NCI-H146 treated with DMSO at 0.1 percent for 48 hours (cell line): ENCODE measurements around the gene ARSG.

Experiments used
- DNase-seq: peaks from one replicate; lab custom pipeline; 2025; ENCODE audit not compliant: unreplicated experiment; lab: John Stamatoyannopoulos, UW

The ARSG gene

GRCh38 chr17:68446626-68447041, 155.3 kb downstream of the ARSG start:
- no peak for DNase-seq

- no peak for DNase-seq
These were observed 157.9 kb downstream of the ARSG start for GRCh38 chr17:68449021-68449739.

DNA sequence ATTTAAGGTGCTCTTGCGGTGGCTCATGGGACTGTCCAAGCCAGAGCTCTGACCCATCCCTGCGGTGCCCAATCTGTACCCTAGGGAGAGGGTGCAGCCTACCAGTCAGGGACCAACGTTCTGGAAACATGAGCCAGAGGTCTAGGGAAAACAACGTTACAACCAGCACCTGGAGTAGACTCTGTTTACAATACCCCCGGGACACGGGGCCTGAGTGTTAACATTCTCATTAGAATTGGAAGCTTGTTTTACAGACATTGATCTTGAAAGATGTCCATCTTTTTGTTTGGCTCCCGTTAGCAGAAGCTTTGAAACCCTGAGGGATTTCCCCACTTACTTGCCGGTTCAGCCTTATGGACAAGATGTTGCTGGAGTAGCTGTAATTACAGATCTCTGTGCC, 159.1 kb downstream of the ARSG start:
- DNase-seq = no peak

DNA sequence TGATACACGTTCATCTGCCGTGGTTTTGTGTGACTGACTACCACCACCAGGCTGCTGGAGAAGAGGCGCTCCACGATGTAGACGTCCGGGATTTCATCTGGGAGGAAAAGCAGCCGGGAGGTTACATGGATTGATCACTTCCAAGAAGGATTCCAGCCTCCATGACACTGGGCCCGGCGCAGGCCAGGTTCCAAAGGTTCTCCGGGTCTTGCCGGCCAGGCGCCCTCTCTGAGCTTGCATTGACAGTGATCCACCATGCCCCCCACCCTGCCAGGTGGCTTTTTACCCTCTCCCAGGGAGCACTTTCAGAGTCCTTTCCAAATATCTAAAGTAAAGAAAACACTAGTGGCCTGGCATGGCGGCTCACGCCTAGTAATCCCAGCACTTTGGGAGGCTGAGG, 159.5 kb downstream of the ARSG start:
- DNase-seq = no peak

DNA sequence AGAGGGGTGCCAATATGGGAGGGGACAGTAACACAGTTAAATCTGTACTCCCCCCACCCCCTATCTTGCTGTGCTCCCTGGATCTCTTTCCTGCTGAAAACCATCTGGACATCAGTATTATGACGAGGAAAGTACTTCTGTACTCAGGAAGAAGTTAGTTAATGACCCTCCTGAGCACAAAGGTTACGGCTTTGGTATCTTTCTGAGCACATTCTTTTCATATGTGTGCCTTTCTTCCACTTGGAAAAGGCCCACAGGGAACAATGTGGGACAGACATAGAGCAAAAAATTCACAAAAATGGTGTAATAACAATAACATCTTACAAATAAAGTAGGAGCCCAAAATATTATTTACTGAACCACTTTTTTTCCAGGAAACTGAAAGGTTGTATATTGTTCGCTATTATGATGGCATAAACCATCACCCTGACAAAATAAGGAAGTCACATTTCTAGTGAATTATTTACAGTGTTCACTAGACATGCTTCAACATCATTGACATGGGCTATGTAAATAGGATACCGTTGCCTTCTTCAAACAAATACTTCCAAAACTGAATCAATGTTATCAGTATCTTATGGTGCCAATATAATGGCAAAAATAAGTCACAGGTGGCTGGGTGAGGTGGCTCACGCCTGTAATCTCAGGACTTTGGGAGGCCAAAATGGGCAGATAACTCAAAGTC, 160.5 kb downstream of the ARSG start:
- DNase-seq = no peak

- DNase-seq = no peak
These were observed 161.5 kb downstream of the ARSG start for GRCh38 chr17:68452724-68453290.

DNA sequence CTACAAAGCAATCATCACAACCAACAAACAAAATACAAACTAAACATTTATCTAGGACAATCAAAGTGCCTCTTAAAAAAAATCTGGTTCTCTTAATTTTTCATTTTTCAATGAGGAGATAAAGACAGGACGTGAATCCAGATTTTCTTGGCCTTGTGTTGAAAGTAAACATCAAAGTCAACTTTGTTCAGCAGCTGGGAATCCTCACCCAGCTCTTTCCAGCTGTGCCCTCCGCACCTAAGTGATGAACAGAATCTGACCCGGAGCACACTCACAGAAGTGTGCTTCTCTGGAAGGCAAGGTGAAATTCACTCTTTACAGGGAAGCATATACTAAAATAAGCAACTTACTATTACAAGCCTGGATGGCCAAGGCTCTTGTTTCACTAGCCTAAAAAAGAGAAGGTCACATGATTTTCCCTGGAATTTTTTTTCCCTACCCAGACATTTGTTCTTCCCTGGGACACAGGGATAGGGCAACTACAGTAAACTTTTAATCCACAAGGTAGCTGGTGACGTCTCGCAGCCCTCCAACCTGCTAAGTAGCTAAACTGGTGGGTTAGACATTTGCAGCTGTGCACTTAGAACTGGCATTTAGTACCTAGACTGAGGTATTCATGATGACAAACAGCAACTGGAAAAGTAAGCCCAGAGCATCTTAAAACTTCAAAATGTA, 162.8 kb downstream of the ARSG start:
- DNase-seq = no peak

DNA sequence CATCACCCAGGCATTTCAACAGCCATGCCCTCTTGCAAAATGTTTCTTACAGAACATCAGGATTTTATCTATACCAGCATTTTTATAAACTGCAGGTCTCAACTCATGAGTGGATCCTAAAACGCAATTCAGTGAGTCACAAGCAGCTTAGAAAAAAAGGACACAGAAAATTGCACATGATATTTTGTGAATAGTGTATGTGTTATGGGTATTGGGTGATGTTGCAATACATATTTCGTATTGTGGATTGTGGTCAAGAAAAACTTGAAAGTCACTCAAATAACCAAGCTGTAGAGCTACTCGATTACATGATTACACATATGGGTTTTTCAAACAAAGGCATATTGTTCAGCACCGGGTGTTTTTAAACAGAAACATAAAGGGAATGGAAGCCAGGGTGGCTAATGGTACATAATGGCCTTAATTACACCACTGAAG, 164.6 kb downstream of the ARSG start:
- peak; percentile 94 for DNase-seq

DNA sequence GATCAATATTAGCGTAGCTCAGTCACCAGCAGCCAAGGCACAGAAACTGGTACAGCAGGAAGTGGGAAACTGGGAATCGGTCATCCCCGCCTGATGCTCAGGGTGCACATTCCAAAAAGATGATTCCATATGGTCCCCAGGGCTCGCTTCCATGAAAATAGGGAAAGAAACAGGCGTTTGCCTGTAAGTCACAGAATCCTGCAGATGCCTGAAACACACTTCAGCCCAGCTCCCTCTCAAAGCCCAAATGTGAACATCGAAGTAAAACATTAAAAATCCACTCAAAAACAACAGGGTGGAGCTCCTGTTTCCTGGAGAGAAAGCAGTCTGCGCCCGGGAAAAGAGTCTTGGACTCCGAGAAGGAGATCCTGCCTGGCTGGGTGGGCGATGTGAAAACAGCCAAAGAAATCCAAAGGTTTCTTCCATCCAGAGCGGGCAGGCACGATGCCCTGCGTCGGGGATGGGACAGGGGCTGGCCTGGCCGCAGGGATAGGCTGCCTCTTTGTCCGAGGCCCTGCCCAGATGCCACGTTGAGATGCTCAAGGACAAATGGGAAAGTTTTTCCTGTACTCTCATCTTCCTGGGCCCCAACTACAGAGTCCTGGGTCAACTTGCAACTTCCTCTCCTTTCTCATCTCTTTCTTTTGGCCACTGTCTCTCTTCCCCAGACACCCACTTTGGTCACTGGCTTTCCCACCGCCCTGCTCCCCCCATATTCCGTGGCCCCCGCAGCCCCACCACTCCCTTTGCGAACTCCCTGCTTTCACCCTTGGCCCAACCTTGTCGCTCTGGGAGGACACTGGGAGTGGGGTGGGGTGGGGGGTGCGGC, 165.3 kb downstream of the ARSG start:
- DNase-seq = peak; percentile 29

DNA sequence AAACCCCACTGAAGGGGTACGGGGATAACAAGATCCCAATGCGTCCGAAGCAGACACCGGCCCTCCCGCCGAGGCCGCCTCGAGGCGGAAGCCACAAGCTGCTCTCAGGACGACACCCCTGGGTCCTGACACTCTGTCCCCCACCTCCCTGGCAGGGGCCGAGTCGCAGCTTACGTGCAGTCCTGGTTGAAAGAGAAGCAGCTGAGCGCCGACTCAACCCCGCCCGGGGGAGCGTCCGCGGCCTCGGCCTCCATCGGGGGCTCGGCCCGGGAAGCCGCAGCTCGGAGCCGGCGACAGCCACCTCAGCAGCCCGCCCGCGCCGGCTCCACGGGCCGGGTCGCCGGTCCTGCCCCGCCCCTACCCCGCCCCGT, 165.9 kb downstream of the ARSG start, which contains the start of gene WIPI1:
TSS of gene WIPI1 (minus strand) at position 329 of the 371 bp plus-strand sequence. CDS start at position 254, 75 bp downstream.
- peak; percentile 32 for DNase-seq

DNA sequence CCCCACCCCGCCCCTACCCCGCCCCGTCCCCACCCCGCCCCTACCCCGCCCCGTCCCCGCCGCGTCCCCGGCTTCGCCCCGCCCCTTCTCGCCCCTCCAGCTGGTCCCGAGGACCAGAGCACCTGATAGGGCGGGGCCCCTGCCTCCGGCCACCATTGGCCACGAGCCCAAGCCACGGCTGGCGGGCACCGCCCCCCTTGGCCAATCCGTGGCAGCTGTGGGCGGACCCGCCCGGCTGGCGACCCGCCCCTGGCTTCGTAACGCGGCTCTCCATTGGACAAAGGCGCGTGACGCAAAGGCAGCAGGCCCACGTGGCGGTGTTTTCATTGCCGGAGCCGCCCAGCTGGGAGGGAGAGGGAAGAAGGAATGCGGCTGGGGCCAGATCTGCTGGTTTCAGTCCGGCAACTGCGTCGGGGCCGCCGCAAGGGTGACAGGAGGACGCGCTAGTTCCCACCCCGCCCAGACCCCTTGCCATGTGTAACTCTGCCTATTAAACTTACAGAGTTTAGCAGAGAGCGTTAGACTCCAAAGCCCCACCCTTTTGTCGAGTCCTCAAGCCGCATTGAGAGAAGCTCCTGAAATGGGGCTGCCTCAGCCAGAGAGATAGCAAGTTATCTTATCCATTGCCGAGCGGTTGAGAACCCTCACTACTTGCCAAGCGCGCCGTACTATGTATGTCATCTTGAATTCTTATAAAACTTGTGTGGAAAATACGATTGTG, 166.4 kb downstream of the ARSG start:
- peak; percentile 91 for DNase-seq

GRCh38 chr17:68458260-68459036, 167.2 kb downstream of the ARSG start:
- no peak for DNase-seq

- no peak for DNase-seq
These were observed 167.8 kb downstream of the ARSG start for GRCh38 chr17:68459037-68459639.

DNA sequence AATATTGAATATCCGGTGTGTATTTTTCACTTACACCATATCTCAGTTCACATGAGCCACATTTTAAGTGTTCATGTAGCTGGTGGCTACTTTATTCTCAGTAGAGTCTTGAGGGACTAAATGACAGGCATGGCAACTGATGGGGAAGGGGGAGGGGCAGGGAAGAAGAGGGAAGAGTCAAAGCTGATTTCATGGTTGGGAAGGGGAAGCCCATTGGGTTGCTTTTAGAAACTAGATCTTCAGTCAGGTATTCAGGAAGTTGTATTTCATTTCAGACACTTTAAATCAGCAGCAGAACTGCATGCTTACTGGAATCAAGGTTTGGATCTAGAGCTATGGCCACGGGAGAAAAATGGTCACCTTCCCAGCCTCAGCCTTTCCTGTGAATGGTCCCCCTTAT, 168.9 kb downstream of the ARSG start:
- DNase-seq = no peak

GRCh38 chr17:68460715-68461114, 169.4 kb downstream of the ARSG start:
- DNase-seq = no peak

DNA sequence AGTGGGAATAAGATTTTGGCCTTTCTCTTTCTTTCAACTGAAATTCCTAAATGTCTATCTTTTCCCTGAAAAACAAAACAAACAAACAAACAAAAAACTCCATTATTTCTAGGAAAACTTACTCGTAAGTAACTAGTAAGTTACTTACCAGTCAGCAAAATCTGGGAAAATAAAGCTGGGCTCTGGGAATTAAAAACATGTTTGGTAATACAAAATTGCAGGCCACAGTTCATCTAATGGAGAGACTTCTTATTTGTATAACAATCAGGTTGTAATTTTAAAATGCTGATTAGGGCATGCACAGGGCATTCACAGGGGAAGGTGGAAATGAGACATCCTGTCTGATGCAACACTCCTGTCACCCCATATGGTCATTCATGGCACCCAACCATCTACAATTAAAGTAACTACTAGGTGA, 169.8 kb downstream of the ARSG start:
- peak; percentile 51 for DNase-seq

GRCh38 chr17:68461589-68461988, 170.3 kb downstream of the ARSG start:
- peak; percentile 51 for DNase-seq

- peak; percentile 69 for DNase-seq
These were observed 171.3 kb downstream of the ARSG start for GRCh38 chr17:68462381-68463210.
